Activated T-cell treated with anti-CD3 and anti-CD28 coated beads, Interleukin-2, amount 50 U/mL, for 24 hours (primary cell): ENCODE data around the gene UPK1B.
A peak's percentile ranks its signal among the peaks of the same experiment; 100 is the strongest.

Source experiments
- DNase-seq: peaks from one replicate; pipeline ENCODE4 v3.0.0-alpha.2; 2020
- H3K27ac Mint-ChIP-seq: 2 replicates; pipeline ENCODE4 v1.8.0; 2020; ENCODE audit warnings: mild to moderate bottlenecking, mixed read lengths
- H3K27me3 Mint-ChIP-seq: 2 replicates; pipeline ENCODE4 v1.8.0; 2020; ENCODE audit warnings: mixed read lengths
- H3K36me3 Mint-ChIP-seq: 2 replicates; pipeline ENCODE4 v1.8.0; 2020; ENCODE audit warnings: low read depth, mixed read lengths
- H3K4me1 Mint-ChIP-seq: 2 replicates; pipeline ENCODE4 v1.8.0; 2020; ENCODE audit warnings: low read depth, mixed read lengths
- H3K4me3 Mint-ChIP-seq: 2 replicates; pipeline ENCODE4 v1.8.0; 2020; ENCODE audit warnings: mild to moderate bottlenecking, moderate library complexity, mixed read lengths
- H3K9me3 Mint-ChIP-seq: 2 replicates; pipeline ENCODE4 v1.8.0; 2020; ENCODE audit warnings: mixed read lengths

Gene UPK1B

DNA sequence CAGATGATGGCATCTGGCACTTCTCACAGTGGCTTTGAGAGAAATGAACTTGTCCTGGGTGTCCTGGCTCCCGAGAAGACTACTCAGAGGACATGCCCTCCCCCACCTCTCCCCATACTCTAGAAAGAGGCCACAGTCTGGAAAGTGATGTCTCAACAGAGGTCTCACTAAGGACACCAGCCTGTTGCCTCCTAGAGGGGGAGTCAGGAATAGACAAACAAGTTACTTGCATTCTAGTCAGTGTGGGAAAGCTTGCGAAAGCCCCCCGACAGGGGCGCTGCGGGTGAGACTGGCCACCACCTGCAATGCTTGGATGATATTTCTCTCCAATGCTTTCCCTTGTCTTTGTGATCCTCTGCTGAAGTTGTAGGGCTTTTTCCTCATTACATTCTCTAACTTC, 50.1 kb downstream of the UPK1B start:
- no peak overlapping the region for H3K4me3 Mint-ChIP-seq
- no peaks in the 10 kb centered on the region for H3K9me3 Mint-ChIP-seq
- H3K27ac Mint-ChIP-seq: no peak overlapping the region
- DNase-seq: no peak
- peaks cover 86% of the 10 kb centered on the region for H3K36me3 Mint-ChIP-seq
- H3K27me3 Mint-ChIP-seq: no peaks in the 10 kb centered on the region
- H3K4me1 Mint-ChIP-seq: peaks cover 55% of the 10 kb centered on the region

DNA sequence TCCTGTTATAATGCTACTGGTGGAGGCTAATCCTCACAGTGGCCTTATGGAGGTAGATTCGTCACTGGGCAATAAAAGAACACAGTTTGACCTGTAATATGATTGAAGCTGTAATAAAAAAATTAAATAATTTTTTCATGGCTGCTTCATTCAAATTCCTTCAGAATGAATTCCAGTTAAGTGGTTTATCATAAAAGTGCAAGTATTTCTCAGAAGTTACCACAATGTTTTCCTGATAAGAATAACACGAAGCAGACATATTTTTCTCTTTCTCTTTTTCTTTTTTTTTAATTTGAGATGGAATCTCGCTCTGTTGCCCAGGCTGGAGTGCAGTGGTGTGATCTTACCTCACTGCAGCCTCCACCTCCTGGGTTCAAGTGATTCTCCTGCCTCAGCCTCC, 51.7 kb downstream of the UPK1B start:
- Mint-ChIP-seq H3K36me3 (peaks cover 89% of the 10 kb centered on the region), H3K9me3 (no peaks in the 10 kb centered on the region), H3K4me3 (no peak overlapping the region), H3K27ac (no peak overlapping the region), H3K27me3 (no peaks in the 10 kb centered on the region), H3K4me1 (peaks cover 46% of the 10 kb centered on the region)
- no peak for DNase-seq

DNA sequence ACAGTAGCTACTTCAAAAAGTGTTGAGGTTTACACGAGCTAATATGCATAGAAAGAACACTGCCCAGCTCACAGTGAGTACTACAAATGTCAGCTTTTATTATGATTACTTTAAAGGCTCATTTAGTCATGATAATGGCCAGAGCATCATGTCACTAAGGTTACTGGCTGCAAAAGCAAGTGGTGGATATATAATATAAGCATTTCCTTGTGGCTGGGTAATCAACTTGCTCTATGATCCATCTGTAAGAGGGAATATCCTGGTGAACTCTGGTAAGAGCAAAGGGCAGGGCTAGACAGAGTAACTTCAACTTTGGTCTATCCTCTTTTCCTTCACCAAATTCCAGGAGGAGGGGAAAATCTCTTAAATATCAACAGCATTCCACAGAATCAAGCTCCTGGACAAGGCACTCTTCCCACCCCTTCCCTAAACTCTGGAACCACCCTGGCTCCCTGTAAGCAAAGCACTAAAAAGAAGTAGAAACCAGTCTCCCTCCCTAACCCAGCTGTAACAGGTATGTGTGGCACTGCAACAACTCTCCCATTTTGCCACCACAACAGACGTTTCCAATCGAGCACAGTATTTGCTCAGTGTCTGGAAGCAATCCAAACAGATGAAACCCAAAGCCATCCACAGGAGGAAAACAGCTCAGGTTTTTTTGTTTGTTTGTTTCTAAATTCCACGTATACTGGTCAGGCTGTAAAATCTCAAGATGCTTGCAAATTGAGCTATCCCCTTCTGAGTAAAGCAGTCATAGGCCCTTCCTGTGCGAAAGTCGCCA, 53.9 kb downstream of the UPK1B start:
- DNase-seq: no peak
- no peaks in the 10 kb centered on the region for H3K9me3 Mint-ChIP-seq
- no peak overlapping the region for H3K27ac Mint-ChIP-seq
- H3K4me3 Mint-ChIP-seq: no peak overlapping the region
- peaks cover 43% of the 10 kb centered on the region for H3K4me1 Mint-ChIP-seq
- H3K27me3 Mint-ChIP-seq: no peaks in the 10 kb centered on the region
- H3K36me3 Mint-ChIP-seq: peaks cover 87% of the 10 kb centered on the region

DNA sequence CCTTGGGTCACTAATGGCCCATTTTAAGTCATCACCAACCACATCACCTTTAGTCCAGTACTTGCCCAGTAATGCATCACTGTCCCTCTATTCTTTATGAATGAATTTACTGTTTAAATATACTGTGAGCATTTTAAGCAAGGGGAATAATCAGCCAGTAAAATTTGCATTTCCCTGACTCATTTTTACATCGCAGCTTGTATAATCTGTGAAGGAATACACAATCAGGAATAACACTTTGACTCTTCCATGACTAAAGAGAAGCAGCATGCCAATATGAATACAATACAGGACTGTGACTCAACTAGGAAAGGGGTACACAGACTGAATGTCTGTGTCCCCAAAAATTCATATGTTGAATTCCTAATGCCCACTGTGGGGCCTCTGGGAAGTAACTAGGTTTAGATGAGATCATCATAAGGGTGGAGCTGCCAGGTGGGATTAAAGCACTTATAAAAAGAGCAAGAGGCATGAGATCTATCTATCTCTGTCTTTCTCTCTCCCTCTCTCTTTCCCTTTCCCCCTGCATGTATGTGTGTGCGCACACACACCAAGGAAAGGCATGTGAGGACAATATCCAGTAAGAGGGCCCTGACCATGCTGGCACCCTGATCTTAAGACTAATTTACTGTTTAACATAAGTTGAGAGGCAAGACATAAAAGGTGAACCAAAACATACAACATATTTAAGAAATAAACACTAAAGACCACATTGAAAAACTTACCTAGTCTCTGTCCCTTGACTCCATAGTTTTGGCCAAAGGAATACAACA, 55.2 kb downstream of the UPK1B start:
- H3K36me3 Mint-ChIP-seq: peaks cover 87% of the 10 kb centered on the region
- H3K4me3 Mint-ChIP-seq: no peak overlapping the region
- no peaks in the 10 kb centered on the region for H3K27me3 Mint-ChIP-seq
- DNase-seq: no peak
- H3K27ac Mint-ChIP-seq: peak overlapping the region; percentile 2
- H3K4me1 Mint-ChIP-seq: peaks cover 42% of the 10 kb centered on the region
- no peaks in the 10 kb centered on the region for H3K9me3 Mint-ChIP-seq

DNA sequence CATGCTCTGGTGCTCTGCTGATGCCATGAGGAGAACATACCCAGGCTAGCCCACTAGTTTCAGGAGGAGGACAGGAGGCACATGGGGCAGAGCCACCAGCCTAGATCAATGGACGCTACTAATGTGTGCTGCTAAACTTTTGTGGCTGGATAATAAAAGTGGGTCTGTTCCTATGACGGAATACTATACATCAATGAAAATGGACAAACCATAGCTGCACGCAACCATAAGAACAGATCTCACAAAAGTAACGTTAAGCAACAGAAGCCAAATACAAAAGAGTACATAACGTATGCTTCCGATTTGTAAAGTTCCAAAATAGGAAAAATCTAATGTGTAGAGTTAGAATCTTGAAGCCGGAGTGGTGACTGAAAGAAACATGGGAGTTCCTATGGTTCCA, 55.8 kb downstream of the UPK1B start:
- H3K36me3 Mint-ChIP-seq: peaks cover 86% of the 10 kb centered on the region
- H3K27me3 Mint-ChIP-seq: no peaks in the 10 kb centered on the region
- H3K4me1 Mint-ChIP-seq: peaks cover 45% of the 10 kb centered on the region
- no peak overlapping the region for H3K27ac Mint-ChIP-seq
- no peak overlapping the region for H3K4me3 Mint-ChIP-seq
- no peak for DNase-seq
- no peaks in the 10 kb centered on the region for H3K9me3 Mint-ChIP-seq

DNA sequence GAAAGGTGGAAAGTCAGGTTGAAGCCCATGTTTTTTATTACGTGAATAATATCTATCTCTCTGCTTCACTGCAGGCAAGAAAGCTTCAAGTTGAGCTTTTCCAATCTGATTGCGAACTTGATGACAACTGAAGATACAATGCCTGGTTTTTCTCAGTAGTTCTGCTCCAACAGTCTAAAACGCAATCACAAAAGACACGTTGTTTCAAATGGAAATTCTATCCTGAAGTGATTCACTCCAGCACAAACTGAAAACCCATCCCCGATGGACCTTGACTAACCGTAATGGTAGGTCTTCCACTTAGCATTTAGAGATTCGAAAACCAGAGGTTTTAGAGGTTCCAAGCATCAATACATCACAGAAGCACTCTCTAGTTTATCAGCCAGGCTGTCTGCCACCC, 56.7 kb downstream of the UPK1B start:
- Mint-ChIP-seq H3K4me3 (no peak overlapping the region), H3K4me1 (peaks cover 51% of the 10 kb centered on the region), H3K27me3 (no peaks in the 10 kb centered on the region), H3K9me3 (no peaks in the 10 kb centered on the region), H3K27ac (no peak overlapping the region), H3K36me3 (peaks cover 86% of the 10 kb centered on the region)
- no peak for DNase-seq

DNA sequence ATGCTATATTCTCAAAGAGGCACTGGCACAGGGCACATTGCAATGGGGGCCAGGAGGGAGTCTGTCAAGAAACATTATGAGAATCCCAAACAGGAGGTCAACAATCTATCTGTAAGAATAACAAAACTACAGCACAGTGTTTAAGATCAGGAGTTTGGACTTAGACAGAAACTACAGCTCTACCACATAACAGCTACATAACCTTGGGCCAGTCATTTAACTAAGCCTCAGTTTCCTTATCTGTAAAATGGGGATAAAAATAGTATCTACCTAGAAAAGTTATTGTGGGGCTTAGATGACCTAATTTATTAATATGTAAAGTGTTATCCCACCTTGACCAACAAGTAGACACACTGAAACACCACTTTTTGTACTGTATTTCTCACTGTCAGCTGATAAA, 57.3 kb downstream of the UPK1B start:
- DNase-seq: no peak
- Mint-ChIP-seq H3K4me3 (no peak overlapping the region), H3K36me3 (peaks cover 91% of the 10 kb centered on the region), H3K4me1 (peaks cover 56% of the 10 kb centered on the region), H3K9me3 (no peaks in the 10 kb centered on the region), H3K27ac (no peak overlapping the region), H3K27me3 (no peaks in the 10 kb centered on the region)

DNA sequence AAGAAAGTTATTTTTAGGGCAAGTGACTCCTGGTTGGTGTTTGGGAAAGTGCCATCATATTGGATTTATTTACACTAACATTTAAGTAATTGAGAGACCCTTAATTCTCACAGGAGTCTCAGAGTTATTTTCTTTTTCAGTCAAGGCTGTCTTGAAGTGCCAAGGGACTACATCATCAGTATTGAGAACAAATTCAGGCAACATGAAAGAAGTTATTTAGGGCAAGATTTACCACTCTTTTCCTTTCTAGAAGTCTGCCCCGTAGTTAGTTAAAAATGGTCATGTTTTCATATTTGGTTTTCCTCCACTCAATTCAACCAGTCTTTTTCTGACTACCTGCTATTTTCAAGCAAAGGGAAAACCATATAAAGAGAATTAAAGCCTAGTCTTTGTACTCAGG, 61.2 kb downstream of the UPK1B start:
- no peaks in the 10 kb centered on the region for H3K9me3 Mint-ChIP-seq
- H3K4me1 Mint-ChIP-seq: peaks cover 67% of the 10 kb centered on the region
- no peak for DNase-seq
- H3K36me3 Mint-ChIP-seq: peaks cover 67% of the 10 kb centered on the region
- H3K27ac Mint-ChIP-seq: peak overlapping the region; percentile 74
- no peak overlapping the region for H3K4me3 Mint-ChIP-seq
- H3K27me3 Mint-ChIP-seq: no peaks in the 10 kb centered on the region

- no peaks in the 10 kb centered on the region for H3K9me3 Mint-ChIP-seq
- no peaks in the 10 kb centered on the region for H3K27me3 Mint-ChIP-seq
- H3K27ac Mint-ChIP-seq: peak overlapping the region; percentile 51
- peaks cover 72% of the 10 kb centered on the region for H3K4me1 Mint-ChIP-seq
- no peak for DNase-seq
- no peak overlapping the region for H3K4me3 Mint-ChIP-seq
- H3K36me3 Mint-ChIP-seq: peaks cover 64% of the 10 kb centered on the region
Observed at GRCh38 chr3:119235151-119235550, 61.8 kb downstream of the UPK1B start.

- Mint-ChIP-seq H3K9me3 (no peaks in the 10 kb centered on the region), H3K27ac (peak overlapping the region; percentile 57), H3K36me3 (peaks cover 54% of the 10 kb centered on the region), H3K27me3 (no peaks in the 10 kb centered on the region), H3K4me3 (no peak overlapping the region), H3K4me1 (peaks cover 70% of the 10 kb centered on the region)
- peak; percentile 39 for DNase-seq
Observed at GRCh38 chr3:119236756-119237155, 63.4 kb downstream of the UPK1B start.

- no peak for DNase-seq
- H3K9me3 Mint-ChIP-seq: no peaks in the 10 kb centered on the region
- H3K27ac Mint-ChIP-seq: peak overlapping the region; percentile 40
- peaks cover 49% of the 10 kb centered on the region for H3K36me3 Mint-ChIP-seq
- H3K4me1 Mint-ChIP-seq: peaks cover 66% of the 10 kb centered on the region
- H3K27me3 Mint-ChIP-seq: no peaks in the 10 kb centered on the region
- no peak overlapping the region for H3K4me3 Mint-ChIP-seq
Observed at GRCh38 chr3:119237299-119237698, 63.9 kb downstream of the UPK1B start.

DNA sequence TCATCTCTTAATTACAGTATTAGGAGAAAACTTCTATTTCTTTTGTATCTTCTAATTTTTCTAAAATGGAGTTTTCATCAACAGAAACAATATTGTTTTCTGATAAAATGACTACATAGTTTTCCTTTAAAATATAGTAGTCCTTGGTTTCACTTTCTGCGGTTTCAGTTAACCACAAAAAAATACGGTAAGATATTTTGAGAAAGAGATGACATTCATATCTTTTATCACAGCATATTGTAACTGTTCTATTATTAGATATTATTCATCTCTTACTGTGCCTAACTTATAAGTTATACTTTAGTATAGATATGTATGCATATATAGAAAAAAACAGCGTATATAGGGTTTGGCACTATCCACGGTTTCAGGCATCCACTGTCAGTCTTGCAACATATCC, 65.0 kb downstream of the UPK1B start:
- Mint-ChIP-seq H3K4me1 (peaks cover 64% of the 10 kb centered on the region), H3K27ac (peak overlapping the region; percentile 90), H3K27me3 (no peaks in the 10 kb centered on the region), H3K36me3 (peaks cover 39% of the 10 kb centered on the region), H3K9me3 (no peaks in the 10 kb centered on the region), H3K4me3 (peak overlapping the region; percentile 84)
- no peak for DNase-seq

DNA sequence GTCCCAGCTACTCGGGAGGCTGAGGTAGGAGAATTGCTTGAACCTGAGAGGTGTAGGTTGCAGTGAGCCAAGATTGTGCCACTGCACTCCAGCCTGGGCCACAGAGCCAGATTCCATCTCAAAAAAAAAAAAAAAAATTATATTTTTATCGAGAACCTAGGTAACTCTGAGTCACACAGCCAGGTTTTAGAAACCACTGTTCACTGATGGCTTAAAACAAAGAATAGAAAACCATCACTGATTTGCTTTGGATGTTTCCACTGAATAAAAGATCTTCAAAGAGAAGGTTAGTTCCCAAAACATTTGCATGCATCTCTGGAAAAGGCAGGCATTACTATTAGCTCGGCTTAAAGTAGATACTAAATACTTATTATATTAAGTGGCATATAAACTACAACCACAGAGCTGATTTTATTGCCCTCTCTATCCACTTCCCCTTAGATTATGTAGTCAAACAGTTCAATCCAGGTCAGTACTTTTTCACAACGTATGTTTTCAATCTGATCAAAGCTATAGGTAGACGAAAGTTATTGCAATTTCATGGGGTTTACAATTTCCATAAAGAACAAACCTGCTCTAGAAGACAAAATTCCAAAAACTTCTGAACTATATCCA, 65.9 kb downstream of the UPK1B start:
- H3K9me3 Mint-ChIP-seq: no peaks in the 10 kb centered on the region
- peak overlapping the region; percentile 94 for H3K27ac Mint-ChIP-seq
- peak overlapping the region; percentile 84 for H3K4me3 Mint-ChIP-seq
- peaks cover 59% of the 10 kb centered on the region for H3K4me1 Mint-ChIP-seq
- no peaks in the 10 kb centered on the region for H3K27me3 Mint-ChIP-seq
- H3K36me3 Mint-ChIP-seq: peaks cover 32% of the 10 kb centered on the region
- DNase-seq: no peak

DNA sequence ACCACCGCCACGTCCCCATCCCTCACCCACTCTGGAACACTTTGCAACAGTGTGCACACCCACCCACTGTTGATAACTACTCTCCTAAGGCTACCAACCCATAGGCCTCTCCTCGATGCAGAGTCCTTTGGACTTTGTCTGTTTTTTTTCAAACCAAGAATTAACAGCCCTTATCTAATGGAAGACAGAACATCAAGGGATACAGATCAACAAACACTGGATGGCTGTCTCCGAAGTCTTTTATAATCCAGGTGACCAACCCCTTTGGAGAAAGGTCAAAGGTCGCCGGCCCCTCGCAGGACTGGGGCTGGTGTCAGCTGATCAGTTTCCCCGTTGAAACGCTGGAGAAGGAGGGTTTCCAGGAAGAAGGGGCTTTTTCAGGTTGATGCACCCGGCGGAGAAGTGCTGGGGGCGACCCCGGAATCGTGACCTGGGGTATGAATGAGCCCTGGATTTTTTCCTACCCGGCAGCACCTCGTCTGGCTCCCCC, 66.7 kb downstream of the UPK1B start:
- no peaks in the 10 kb centered on the region for H3K9me3 Mint-ChIP-seq
- no peaks in the 10 kb centered on the region for H3K27me3 Mint-ChIP-seq
- peaks cover 25% of the 10 kb centered on the region for H3K36me3 Mint-ChIP-seq
- H3K27ac Mint-ChIP-seq: peak overlapping the region; percentile 94
- H3K4me1 Mint-ChIP-seq: peaks cover 52% of the 10 kb centered on the region
- H3K4me3 Mint-ChIP-seq: peak overlapping the region; percentile 84
- peak; percentile 37 for DNase-seq
